A549 treated with CpdA at 1 μM for 4 hours (cell line): Measurements from ENCODE around the gene TMEM106A. TPM values are rescaled to one million over a fixed set of nuclear protein-coding genes. Genes with fewer than 3 reads are reported as not detected.

Experiments
- total RNA-seq: library from RNA; stranded (reverse); fragments of 200-300 nt; extraction: Qiagen RNA extraction; gene quantifications from 5 replicates; pipeline ENCODE4 v1.2.3, GENCODE V29; 2022; ENCODE audit warnings: low read depth

TMEM106A gene, protein sequence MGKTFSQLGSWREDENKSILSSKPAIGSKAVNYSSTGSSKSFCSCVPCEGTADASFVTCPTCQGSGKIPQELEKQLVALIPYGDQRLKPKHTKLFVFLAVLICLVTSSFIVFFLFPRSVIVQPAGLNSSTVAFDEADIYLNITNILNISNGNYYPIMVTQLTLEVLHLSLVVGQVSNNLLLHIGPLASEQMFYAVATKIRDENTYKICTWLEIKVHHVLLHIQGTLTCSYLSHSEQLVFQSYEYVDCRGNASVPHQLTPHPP
- total RNA-seq = 0.85 to 1.6 TPM (median 1.1 TPM) in 5 replicates

DNA sequence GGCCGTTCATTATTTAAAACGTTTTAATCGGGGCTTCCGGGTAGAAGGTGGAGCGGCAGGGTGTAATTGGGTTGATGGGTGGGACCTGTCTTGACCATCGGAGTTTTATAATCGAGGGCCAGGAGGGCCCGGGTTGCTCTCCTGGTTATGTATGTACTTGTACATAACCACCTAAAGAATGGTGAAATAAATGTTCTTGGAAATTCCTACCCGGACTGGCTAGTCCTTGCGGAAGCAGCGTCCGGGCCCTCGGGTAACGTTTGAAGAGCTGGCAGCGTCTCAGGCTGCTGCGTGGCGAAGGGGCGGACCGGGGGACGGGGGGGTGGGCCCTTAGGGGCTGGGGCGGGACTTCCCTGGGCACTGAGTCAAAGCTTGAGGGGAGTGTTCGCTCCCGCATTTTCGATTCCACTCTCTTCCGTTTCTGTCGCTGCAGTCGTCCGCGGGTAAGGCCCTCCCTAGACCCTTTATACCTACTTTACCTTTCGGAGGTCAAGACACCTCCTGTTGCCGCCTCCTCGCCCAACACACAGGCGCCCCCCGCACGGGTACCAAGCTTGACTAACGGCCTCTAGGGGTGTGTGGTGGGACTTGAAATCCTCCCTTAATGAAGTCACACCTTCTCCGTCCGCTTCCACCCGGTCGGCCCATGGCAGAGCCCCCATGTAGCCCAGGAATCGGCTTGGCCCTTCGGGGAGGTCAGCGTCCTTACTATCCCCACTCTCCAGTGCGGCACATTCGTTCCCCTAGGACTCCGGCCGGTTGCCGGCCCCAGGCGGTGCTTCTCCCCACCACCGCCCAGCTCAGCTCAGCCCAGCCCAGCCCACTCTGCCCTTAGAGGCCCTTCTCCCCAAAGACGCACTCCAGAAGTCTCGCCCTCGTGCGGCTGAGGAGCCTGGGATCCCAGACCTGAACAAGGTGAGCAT, at the start of gene TMEM106A:
TSS of gene TMEM106A (plus strand) at position 396 of the 923 bp plus-strand sequence. CDS start 1,167 bp downstream, outside the sequence.

GRCh38 chr17:43170766-43171585, 40.7 kb upstream of the TMEM106A start, which contains the start of gene NBR1:
NBR1 (plus strand) TSS chr17:43171214; CDS start chr17:43175800, 4,586 bp downstream.

DNA sequence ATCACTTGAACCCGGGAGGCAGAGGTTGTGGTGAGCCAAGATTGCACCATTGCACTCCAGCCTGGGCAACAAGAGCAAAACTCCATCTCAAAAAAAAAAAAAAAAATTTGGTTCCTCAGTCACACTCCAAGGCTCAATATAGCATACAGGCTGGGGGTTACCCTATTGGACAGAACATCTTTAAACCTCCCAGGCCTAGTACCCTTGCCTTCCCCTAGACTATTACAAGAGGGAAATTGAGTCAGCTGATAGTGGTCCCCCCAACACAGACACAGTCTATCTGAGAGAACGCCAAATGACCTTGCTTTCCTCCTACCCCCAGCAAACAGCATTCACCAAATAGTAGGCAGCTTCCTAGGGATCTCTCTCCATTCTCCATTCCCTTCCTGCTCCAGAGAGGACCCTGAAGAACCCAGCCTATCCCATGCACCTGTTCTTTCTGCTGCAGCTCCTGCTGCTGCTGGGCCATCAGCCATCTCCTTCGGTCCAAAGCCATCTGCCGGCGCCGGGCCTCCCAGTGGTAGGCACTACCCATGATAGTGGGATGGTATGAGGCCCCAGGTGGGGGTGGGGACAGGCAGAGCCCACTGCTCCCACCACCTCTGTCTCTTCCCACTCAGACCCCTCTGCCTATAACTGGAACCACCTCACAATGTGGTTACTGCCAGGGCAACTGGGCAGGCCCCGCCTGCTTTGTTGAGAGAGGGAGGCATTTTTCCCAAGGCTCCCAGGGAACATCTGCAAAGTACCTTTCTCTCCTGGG, 16.5 kb downstream of the TMEM106A start, which contains the start of gene CCDC200:
TSS of gene CCDC200 (minus strand) at position 604 of the 763 bp plus-strand sequence. CDS start at position 535, 69 bp downstream.

GRCh38 chr17:43233877-43234276, 22.2 kb downstream of the TMEM106A start, which contains the start of gene RNU2-1:
RNU2-1 (minus strand) TSS chr17:43233977.

Other genes with a start within 250 kb of the TMEM106A start
- gene AARSD1, start 247.4 kb upstream of the TMEM106A start, total RNA-seq = 51.5 to 58.5 TPM (median 55.3 TPM) in 5 replicates
- gene PTGES3L, start 231.8 kb upstream of the TMEM106A start, total RNA-seq = 0.55 to 0.99 TPM (median 0.84 TPM) in 5 replicates
- 19.6 to 21.7 TPM (median 20.3 TPM) in 5 replicates for gene RUNDC1, start 231.3 kb upstream of the TMEM106A start, total RNA-seq
- gene RPL27, start 213.5 kb upstream of the TMEM106A start, total RNA-seq = 2,853 to 3,460 TPM (median 3,163 TPM) in 5 replicates
- gene IFI35, start 205.1 kb upstream of the TMEM106A start, total RNA-seq = 17.3 to 19.5 TPM (median 17.9 TPM) in 5 replicates
- gene VAT1, start 189.5 kb upstream of the TMEM106A start, total RNA-seq = 202 to 235 TPM (median 227 TPM) in 5 replicates
- 0.13 to 0.24 TPM (median 0.15 TPM) in 5 replicates for gene RND2, start 186.6 kb upstream of the TMEM106A start, total RNA-seq
- gene BRCA1, start 86.5 kb upstream of the TMEM106A start, total RNA-seq = 23.2 to 32.9 TPM (median 27.6 TPM) in 5 replicates
- gene NBR1, start 40.7 kb upstream of the TMEM106A start, total RNA-seq = 35.9 to 52.1 TPM (median 44.9 TPM) in 5 replicates
- gene CCDC200, start 16.7 kb downstream of the TMEM106A start, total RNA-seq = not detected in 5 replicates
- gene RNU2-1, start 22.1 kb downstream of the TMEM106A start, total RNA-seq = not detected in 5 replicates
- gene ARL4D, start 187.1 kb downstream of the TMEM106A start, total RNA-seq = 14.7 to 21.3 TPM (median 18.4 TPM) in 5 replicates